Frontal cortex (tissue), 4 donors: ENCODE results near the gene DLG4. TPM values are rescaled to one million over a fixed set of nuclear protein-coding genes. Genes with fewer than 3 reads are reported as not detected.

Source experiments
- DNase-seq, 2 donors: peaks; one replicate each; pipeline ENCODE4 v3.0.0; 2012; ENCODE audit warnings: low spot score in 2 of 2
- FAIRE-seq: peaks from 2 replicates; lab custom pipeline; 2012; peaks lifted over from hg19 to GRCh38; lab: Jason Lieb, UNC
- total RNA-seq: library from RNA; depleted of rRNA; stranded (reverse); fragments of >200 nt; gene quantifications from one replicate; pipeline ENCODE4 v1.2.3, GENCODE V29; 2014
- donor health status: control.
- donor health status: control.
- donor health status: control.

DLG4 gene
- total RNA-seq, 1 donor from 2014 or later = 111 TPM

GRCh38 chr17:7218758-7219157 lies 878 bp downstream of the DLG4 start:
- no peak for FAIRE-seq
- no peak for DNase-seq

GRCh38 chr17:7218166-7218565 lies 1.5 kb downstream of the DLG4 start:
- FAIRE-seq (no peak), DNase-seq (no peak)

GRCh38 chr17:7217113-7217987 lies 2.3 kb downstream of the DLG4 start:
- peak in 1 of 2 donors; percentile 58 for DNase-seq
- no peak for FAIRE-seq

- DNase-seq = no peak
- no peak for FAIRE-seq
Observed at GRCh38 chr17:7216242-7217112, 3.2 kb downstream of the DLG4 start.

- FAIRE-seq = no peak
Observed at GRCh38 chr17:7215652-7216180, 3.9 kb downstream of the DLG4 start.

GRCh38 chr17:7215136-7215638 lies 4.4 kb downstream of the DLG4 start:
- DNase-seq = no peak
- no peak for FAIRE-seq

More at GRCh38 chr17:7215652-7216180, 3.9 kb downstream of the DLG4 start:
- DNase-seq = no peak

GRCh38 chr17:7214300-7215135 lies 5.1 kb downstream of the DLG4 start:
- DNase-seq = peak; percentile 95 to 97
- FAIRE-seq = peak; percentile 30

GRCh38 chr17:7213895-7214299 lies 5.7 kb downstream of the DLG4 start:
- peak; percentile 70 for DNase-seq
- FAIRE-seq = no peak

- no peak for DNase-seq
- FAIRE-seq = no peak
Observed at GRCh38 chr17:7211491-7212273, 8.0 kb downstream of the DLG4 start.

GRCh38 chr17:7208754-7209460 lies 10.7 kb downstream of the DLG4 start:
- DNase-seq = no peak
- FAIRE-seq = no peak

GRCh38 chr17:7208027-7208571 lies 11.5 kb downstream of the DLG4 start:
- no peak for FAIRE-seq

GRCh38 chr17:7207120-7208001 lies 12.3 kb downstream of the DLG4 start:
- DNase-seq (no peak), FAIRE-seq (no peak)

More at GRCh38 chr17:7208027-7208571, 11.5 kb downstream of the DLG4 start:
- DNase-seq = no peak

- DNase-seq (no peak), FAIRE-seq (no peak)
Observed at GRCh38 chr17:7205561-7205960, 14.1 kb downstream of the DLG4 start.

- no peak for FAIRE-seq
- DNase-seq = peak; percentile 88 to 95
Observed at GRCh38 chr17:7204828-7205461, 14.7 kb downstream of the DLG4 start.

GRCh38 chr17:7204336-7204735 lies 15.3 kb downstream of the DLG4 start:
- no peak for FAIRE-seq
- peak in 1 of 2 donors; percentile 46 for DNase-seq

- no peak for DNase-seq
- no peak for FAIRE-seq
Observed at GRCh38 chr17:7203391-7203790, 16.2 kb downstream of the DLG4 start.
